ENCODE measurements around the gene WFIKKN1. TPM values are rescaled to one million over a fixed set of nuclear protein-coding genes. Genes with fewer than 3 reads are reported as not detected.

The WFIKKN1 gene, protein sequence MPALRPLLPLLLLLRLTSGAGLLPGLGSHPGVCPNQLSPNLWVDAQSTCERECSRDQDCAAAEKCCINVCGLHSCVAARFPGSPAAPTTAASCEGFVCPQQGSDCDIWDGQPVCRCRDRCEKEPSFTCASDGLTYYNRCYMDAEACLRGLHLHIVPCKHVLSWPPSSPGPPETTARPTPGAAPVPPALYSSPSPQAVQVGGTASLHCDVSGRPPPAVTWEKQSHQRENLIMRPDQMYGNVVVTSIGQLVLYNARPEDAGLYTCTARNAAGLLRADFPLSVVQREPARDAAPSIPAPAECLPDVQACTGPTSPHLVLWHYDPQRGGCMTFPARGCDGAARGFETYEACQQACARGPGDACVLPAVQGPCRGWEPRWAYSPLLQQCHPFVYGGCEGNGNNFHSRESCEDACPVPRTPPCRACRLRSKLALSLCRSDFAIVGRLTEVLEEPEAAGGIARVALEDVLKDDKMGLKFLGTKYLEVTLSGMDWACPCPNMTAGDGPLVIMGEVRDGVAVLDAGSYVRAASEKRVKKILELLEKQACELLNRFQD
- 1 to 10 TPM in 1 of 9 donors, under 1 TPM in 7, not detected in 1; 0.18 to 1.1 (median 0.36) TPM for total RNA-seq
- 1 to 10 TPM in 1 of 3 donors, under 1 TPM in 1, not detected in 1; 0.71 to 3.9 TPM for polyA plus RNA-seq
- long read RNA-seq, donor 1, result 0 reads
- long read RNA-seq, donor 2, full-length matches to known transcripts, result 7 of 7 reads
- long read RNA-seq, donor 2, partial matches to known transcripts, result 0 of 7 reads
- long read RNA-seq, donor 2, other reads (novel, unspliced or antisense), result 0 of 7 reads
- long read RNA-seq, donor 3, full-length matches to known transcripts, result 2 of 2 reads
- long read RNA-seq, donor 3, partial matches to known transcripts, result 0 of 2 reads
- long read RNA-seq, donor 3, other reads (novel, unspliced or antisense), result 0 of 2 reads
- long read RNA-seq, donor 4, full-length matches to known transcripts, result 3 of 3 reads
- long read RNA-seq, donor 4, partial matches to known transcripts, result 0 of 3 reads
- long read RNA-seq, donor 4, other reads (novel, unspliced or antisense), result 0 of 3 reads
- long read RNA-seq, donor 5, full-length matches to known transcripts, result 3 of 3 reads
- long read RNA-seq, donor 5, partial matches to known transcripts, result 0 of 3 reads
- long read RNA-seq, donor 5, other reads (novel, unspliced or antisense), result 0 of 3 reads
- long read RNA-seq, donor 6, full-length matches to known transcripts, result 2 of 2 reads
- long read RNA-seq, donor 6, partial matches to known transcripts, result 0 of 2 reads
- long read RNA-seq, donor 6, other reads (novel, unspliced or antisense), result 0 of 2 reads
- long read RNA-seq, donor 7, full-length matches to known transcripts, result 4 of 4 reads
- long read RNA-seq, donor 7, partial matches to known transcripts, result 0 of 4 reads
- long read RNA-seq, donor 7, other reads (novel, unspliced or antisense), result 0 of 4 reads
- long read RNA-seq, donor 8, full-length matches to known transcripts, result 3 of 3 reads
- long read RNA-seq, donor 8, partial matches to known transcripts, result 0 of 3 reads
- long read RNA-seq, donor 8, other reads (novel, unspliced or antisense), result 0 of 3 reads
- long read RNA-seq, donor 9, result 0 reads
- long read RNA-seq, donor 10, full-length matches to known transcripts, result 3 of 3 reads
- long read RNA-seq, donor 10, partial matches to known transcripts, result 0 of 3 reads
- long read RNA-seq, donor 10, other reads (novel, unspliced or antisense), result 0 of 3 reads

DNA sequence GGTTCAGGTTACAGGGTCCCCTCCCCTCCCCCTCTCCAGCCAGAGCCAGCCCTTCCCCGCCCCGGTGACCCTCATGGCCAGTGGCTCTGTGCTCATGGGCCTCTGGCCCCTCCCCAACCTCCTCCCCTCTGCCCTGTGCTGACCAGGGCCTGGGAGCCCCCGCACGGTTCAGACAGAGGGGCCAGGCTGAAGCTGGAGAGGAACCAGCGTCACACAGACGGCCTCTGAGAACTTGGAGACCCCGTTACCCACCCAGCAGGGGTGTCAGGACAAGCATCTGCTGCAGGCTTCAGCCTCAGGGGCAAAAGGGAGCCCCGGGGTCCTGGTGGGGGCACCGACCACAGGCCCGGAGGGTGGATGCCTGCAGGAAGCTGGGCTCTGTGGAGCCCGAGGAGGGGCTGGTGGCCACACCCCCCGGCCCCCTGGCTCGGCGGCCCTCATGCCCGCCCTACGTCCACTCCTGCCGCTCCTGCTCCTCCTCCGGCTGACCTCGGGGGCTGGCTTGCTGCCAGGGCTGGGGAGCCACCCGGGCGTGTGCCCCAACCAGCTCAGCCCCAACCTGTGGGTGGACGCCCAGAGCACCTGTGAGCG lies at the start of gene WFIKKN1:
Gene WFIKKN1, plus strand, starts transcription at position 171 of the 591 bp plus-strand sequence. Its CDS starts 269 bp downstream, at position 440.
- Histone ChIP-seq H3K27ac (peak within 1 kb of the TSS in 1 of 5 donors; percentile 41), H3K36me3 (replicated peaks in 1 of 2) (peaks cover 0 to 14% of the 10 kb centered on the region in 2 donors), H3K4me1 (replicated peaks in 1 of 2) (peaks cover 14 to 28% of the 10 kb centered on the region in 2 donors), H3K27me3 (no peaks in the 10 kb centered on the region), H3K9me3 (replicated peaks in 1 of 3) (no peaks in the 10 kb centered on the region), H3K4me3 (no peak within 1 kb of the TSS)
- TF ChIP-seq POLR2A (IDR thresholded peaks at IDR 0.05), result no peak
- TF ChIP-seq, protein P1, sequence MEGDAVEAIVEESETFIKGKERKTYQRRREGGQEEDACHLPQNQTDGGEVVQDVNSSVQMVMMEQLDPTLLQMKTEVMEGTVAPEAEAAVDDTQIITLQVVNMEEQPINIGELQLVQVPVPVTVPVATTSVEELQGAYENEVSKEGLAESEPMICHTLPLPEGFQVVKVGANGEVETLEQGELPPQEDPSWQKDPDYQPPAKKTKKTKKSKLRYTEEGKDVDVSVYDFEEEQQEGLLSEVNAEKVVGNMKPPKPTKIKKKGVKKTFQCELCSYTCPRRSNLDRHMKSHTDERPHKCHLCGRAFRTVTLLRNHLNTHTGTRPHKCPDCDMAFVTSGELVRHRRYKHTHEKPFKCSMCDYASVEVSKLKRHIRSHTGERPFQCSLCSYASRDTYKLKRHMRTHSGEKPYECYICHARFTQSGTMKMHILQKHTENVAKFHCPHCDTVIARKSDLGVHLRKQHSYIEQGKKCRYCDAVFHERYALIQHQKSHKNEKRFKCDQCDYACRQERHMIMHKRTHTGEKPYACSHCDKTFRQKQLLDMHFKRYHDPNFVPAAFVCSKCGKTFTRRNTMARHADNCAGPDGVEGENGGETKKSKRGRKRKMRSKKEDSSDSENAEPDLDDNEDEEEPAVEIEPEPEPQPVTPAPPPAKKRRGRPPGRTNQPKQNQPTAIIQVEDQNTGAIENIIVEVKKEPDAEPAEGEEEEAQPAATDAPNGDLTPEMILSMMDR (IDR thresholded peaks at IDR 0.05), result no peak
- DNase-seq, result peak; percentile 62 to 71 (median 68)
- WGBS, 4 donors, result 2 to 4% (median 3%) methylated on average over 8 to 23 of the region's 23 CpGs; no CpG with 5 or more reads in 1 of the 4 donors
- intact Hi-C loops (cut with DNase I), result no loop called here

DNA sequence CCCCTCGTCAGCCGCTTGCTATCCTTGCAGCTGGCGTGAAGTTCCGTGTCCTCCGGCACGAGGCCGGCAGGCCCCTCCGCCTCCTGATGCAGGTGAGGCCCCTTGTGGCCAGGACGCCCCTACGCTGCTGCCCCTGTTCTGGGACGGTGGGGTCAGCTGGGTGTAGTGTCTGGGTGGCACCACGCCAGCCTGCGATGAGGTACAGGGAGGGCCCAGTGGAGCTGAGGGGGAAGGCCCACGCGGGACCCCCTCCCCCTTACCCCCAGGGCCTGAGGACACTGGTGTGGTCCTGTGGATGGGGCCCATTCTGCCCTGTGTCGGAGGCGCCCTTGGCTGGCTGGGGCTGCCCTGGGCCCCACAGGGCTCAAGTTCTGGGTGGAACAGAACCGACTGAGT lies 48.6 kb upstream of the WFIKKN1 start:
- intact Hi-C loops (cut with DNase I), result loop anchor here (5.0 kb wide), 2 partner anchors 40 to 85 kb away; partner anchors contain the start of gene RHOT2 (in 1 of the 2)
- Histone ChIP-seq H3K4me3 (no peak overlapping the region), H3K27ac (no peak overlapping the region), H3K4me1 (replicated peaks in 1 of 2) (peaks cover 0 to 3% of the 10 kb centered on the region in 2 donors), H3K27me3 (no peaks in the 10 kb centered on the region), H3K36me3 (replicated peaks in 1 of 2) (no peaks in the 10 kb centered on the region), H3K9me3 (replicated peaks in 1 of 3) (no peaks in the 10 kb centered on the region)
- 84 to 92% (median 85%) methylated on average over 12 to 18 of the region's 18 CpGs; no CpG with 5 or more reads in 1 of the 4 donors for WGBS, 4 donors
- DNase-seq, result no peak
- TF ChIP-seq POLR2A (IDR thresholded peaks at IDR 0.05), result no peak

DNA sequence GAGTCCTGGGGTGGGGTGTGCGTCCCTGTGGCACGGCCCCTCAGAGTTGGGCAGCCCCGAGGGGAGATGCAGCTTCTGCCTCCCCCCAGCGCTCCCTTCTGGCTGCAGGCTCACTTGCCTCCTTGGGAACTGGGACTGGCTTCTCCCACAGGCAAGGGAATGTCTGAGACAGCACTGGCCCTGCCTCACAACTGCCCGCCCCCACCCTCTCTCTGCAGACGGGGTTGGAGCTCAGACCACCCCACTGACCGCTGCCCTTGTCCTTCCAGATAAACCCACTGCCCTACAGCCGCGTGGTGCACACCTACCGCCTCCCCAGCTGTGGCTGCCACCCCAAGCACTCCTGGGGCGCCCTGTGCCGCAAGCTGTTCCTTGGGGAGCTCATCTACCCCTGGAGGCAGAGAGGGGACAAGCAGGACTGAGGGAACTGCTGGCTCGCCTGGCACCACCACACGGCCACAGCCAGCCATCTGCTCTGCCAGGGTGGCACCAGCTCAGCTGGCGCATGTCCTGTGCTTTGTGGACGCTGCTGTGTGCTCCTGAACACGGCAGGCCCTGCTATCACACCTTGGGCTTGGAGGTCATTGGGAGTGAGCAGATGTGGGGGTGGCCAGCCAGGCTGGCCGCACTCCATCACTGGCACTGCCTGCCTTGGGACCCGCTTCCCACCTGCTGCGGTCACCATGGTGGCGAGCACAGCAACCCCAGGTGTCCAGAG lies 48.0 kb upstream of the WFIKKN1 start:
- intact Hi-C loops (cut with DNase I), result loop anchor here (5.0 kb wide), 2 partner anchors 40 to 85 kb away; partner anchors contain the start of gene RHOT2 (in 1 of the 2)

More for the DNA sequence above, 48.0 kb upstream of the WFIKKN1 start:
- Histone ChIP-seq H3K4me1 (replicated peaks in 1 of 2) (peaks cover under 1 to 9% of the 10 kb centered on the region in 2 donors), H3K27ac (no peak overlapping the region), H3K9me3 (replicated peaks in 1 of 3) (no peaks in the 10 kb centered on the region), H3K36me3 (replicated peaks in 1 of 2) (no peaks in the 10 kb centered on the region), H3K4me3 (no peak overlapping the region), H3K27me3 (no peaks in the 10 kb centered on the region)
- TF ChIP-seq, protein P1 (IDR thresholded peaks at IDR 0.05), result peak in 1 of 6 experiments; percentile 22
- TF ChIP-seq POLR2A (IDR thresholded peaks at IDR 0.05), result no peak
- WGBS, 4 donors, result 83 to 100% (median 92%) methylated on average over 3 to 21 of the region's 21 CpGs
- peak in 1 of 7 donors; percentile 71 for DNase-seq
